ENCODE data around the gene ZNF512B. TPM values are rescaled to one million over a fixed set of nuclear protein-coding genes. Genes with fewer than 3 reads are reported as not detected.

Gene ZNF512B
- total RNA-seq, 3 donors from 2014 or later (not counting 1 experiment from before 2014, with no cell fraction given), result 11.5 to 16.8 (median 13.8) TPM

- Mint-ChIP-seq H3K4me3 (no peak overlapping the region), H3K27me3 (ENCODE audit: low read depth in 2 of 2) (no peaks in the 10 kb centered on the region), H3K36me3 (no peaks in the 10 kb centered on the region), H3K4me1 (peaks cover 4 to 8% of the 10 kb centered on the region in 2 donors), H3K27ac (no peak overlapping the region), H3K9me3 (no peaks in the 10 kb centered on the region)
- Histone ChIP-seq H3K4me1 (ENCODE audit: control insufficient read depth, insufficient read depth, low read length) (peaks cover 27% of the 10 kb centered on the region), H3K9me3 (ENCODE audit: control insufficient read depth, insufficient read depth, low read length) (no peaks in the 10 kb centered on the region), H3K4me3 (ENCODE audit: low read length) (no peak overlapping the region), H3K27me3 (ENCODE audit: control insufficient read depth, insufficient read depth, low read length) (no peaks in the 10 kb centered on the region), H3K36me3 (ENCODE audit: control insufficient read depth, insufficient read depth, low read length) (peaks cover 2% of the 10 kb centered on the region), H3K27ac (ENCODE audit: low read length) (no peak overlapping the region)
- ATAC-seq, result no peak
- intact Hi-C loops (cut with micrococcal nuclease), result no loop called here
- no peak for TF ChIP-seq CTCF (IDR thresholded peaks at IDR 0.05)
- DNase-seq, result no peak
- 95% methylated on average over 10 of the region's 10 CpGs for WGBS (ENCODE audit: insufficient coverage)
Measured at GRCh38 chr20:63958964-63959698, 10.6 kb downstream of the ZNF512B start.

GRCh38 chr20:63958471-63958870 lies 11.3 kb downstream of the ZNF512B start:
- peaks cover 33% of the 10 kb centered on the region for H3K4me1 ChIP-seq (ENCODE audit: control insufficient read depth, insufficient read depth, low read length)
- no peak overlapping the region for H3K4me3 ChIP-seq (ENCODE audit: low read length)
- H3K4me3 Mint-ChIP-seq, result no peak overlapping the region
- TF ChIP-seq CTCF (IDR thresholded peaks at IDR 0.05), result no peak
- H3K9me3 ChIP-seq (ENCODE audit: control insufficient read depth, insufficient read depth, low read length), result no peaks in the 10 kb centered on the region
- WGBS (ENCODE audit: insufficient coverage), result 89% methylated on average over 4 of the region's 4 CpGs
- H3K27ac ChIP-seq (ENCODE audit: low read length), result no peak overlapping the region
- no peak for ATAC-seq
- no peak overlapping the region for H3K27ac Mint-ChIP-seq
- DNase-seq, result no peak
- H3K4me1 Mint-ChIP-seq, result peaks cover 6 to 15% of the 10 kb centered on the region in 2 donors
- peaks cover 2% of the 10 kb centered on the region for H3K36me3 ChIP-seq (ENCODE audit: control insufficient read depth, insufficient read depth, low read length)
- H3K27me3 Mint-ChIP-seq (ENCODE audit: low read depth in 2 of 2), result no peaks in the 10 kb centered on the region
- no peaks in the 10 kb centered on the region for H3K9me3 Mint-ChIP-seq
- intact Hi-C loops (cut with micrococcal nuclease), result no loop called here
- H3K27me3 ChIP-seq (ENCODE audit: control insufficient read depth, insufficient read depth, low read length), result no peaks in the 10 kb centered on the region
- no peaks in the 10 kb centered on the region for H3K36me3 Mint-ChIP-seq

GRCh38 chr20:63957690-63958441 lies 11.9 kb downstream of the ZNF512B start:
- Mint-ChIP-seq H3K4me1 (peaks cover 6 to 17% of the 10 kb centered on the region in 2 donors), H3K4me3 (no peak overlapping the region), H3K9me3 (no peaks in the 10 kb centered on the region), H3K27ac (no peak overlapping the region), H3K36me3 (no peaks in the 10 kb centered on the region), H3K27me3 (ENCODE audit: low read depth in 2 of 2) (no peaks in the 10 kb centered on the region)
- Histone ChIP-seq H3K27me3 (ENCODE audit: control insufficient read depth, insufficient read depth, low read length) (no peaks in the 10 kb centered on the region), H3K4me1 (ENCODE audit: control insufficient read depth, insufficient read depth, low read length) (peaks cover 33% of the 10 kb centered on the region), H3K9me3 (ENCODE audit: control insufficient read depth, insufficient read depth, low read length) (no peaks in the 10 kb centered on the region), H3K27ac (ENCODE audit: low read length) (no peak overlapping the region), H3K36me3 (ENCODE audit: control insufficient read depth, insufficient read depth, low read length) (peaks cover 2% of the 10 kb centered on the region), H3K4me3 (ENCODE audit: low read length) (no peak overlapping the region)
- DNase-seq (no peak), ATAC-seq (no peak)
- 79% methylated on average over 10 of the region's 13 CpGs for WGBS (ENCODE audit: insufficient coverage)
- intact Hi-C loops (cut with micrococcal nuclease), result loop anchor here (2.0 kb wide), 1 partner anchor 21 kb away; the partner anchor contains the start of gene SAMD10
- TF ChIP-seq CTCF (IDR thresholded peaks at IDR 0.05), result no peak

All from natural killer cell (primary cell).